A549 (cell line): ENCODE data around the gene DLX6. TPM values are rescaled to one million over a fixed set of nuclear protein-coding genes. Genes with fewer than 3 reads are reported as not detected.

Experiments used
- ATAC-seq, 2 experiments: fragments of 200-7000 bp in 1 of 2; fragments of >200 bp in 1 of 2; cut with Nextera tagmentation in 1 of 2; cut with Tn5 transposase in 1 of 2; 3 replicates each; pipeline versions ENCODE4 v1.8.0 to v1.9.1; 2018 to 2020; ENCODE audit warnings: mild to moderate bottlenecking in 1 of 2, moderate library complexity in 1 of 2
- CTCF ChIA-PET: fragments of 300-600 bp; sonication (Branson Sonifier 250); formaldehyde crosslinking; extraction: SDS; loops from one replicate; lab custom pipeline; 2021; ENCODE audit warnings: antibody characterized with exemption, inconsistent platforms; lab: Yijun Ruan, JAX
- POLR2A ChIA-PET: fragments of 350-600 bp; formaldehyde crosslinking; extraction: SDS; loops from one replicate; lab custom pipeline; 2021; ENCODE audit warnings: antibody characterized with exemption, inconsistent platforms; lab: Yijun Ruan, JAX
- DNase-seq, 2 experiments: peaks; one replicate each; pipeline versions ENCODE4 v3.0.0 to v3.0.0-alpha.2; 2011 to 2016; ENCODE audit warnings: low read depth in 1 of 2, low spot score in 1 of 2
- FAIRE-seq: peaks from 2 replicates; lab custom pipeline; 2011; peaks lifted over from hg19 to GRCh38; lab: Jason Lieb, UNC
- H3K27ac ChIP-seq, 2 experiments: fragments of >200 bp; sonication (Bioruptor Twin); formaldehyde crosslinking; 3 replicates each; pipeline ENCODE4 v1.5.1; 2016 to 2017
- H3K4me1 ChIP-seq: fragments of >200 bp; sonication (Bioruptor Twin); formaldehyde crosslinking; 3 replicates; pipeline ENCODE4 v1.6.1; 2016
- H3K4me2 ChIP-seq: fragments of >200 bp; sonication (Bioruptor Twin); formaldehyde crosslinking; 3 replicates; pipeline ENCODE4 v1.6.1; 2016
- H3K4me3 ChIP-seq: fragments of >200 bp; sonication (Bioruptor Twin); formaldehyde crosslinking; 3 replicates; pipeline ENCODE4 v1.5.1; 2016
- H3K9me3 ChIP-seq: fragments of >200 bp; sonication (Bioruptor Twin); formaldehyde crosslinking; 3 replicates; pipeline ENCODE4 v1.6.1; 2016
- CBX2 ChIP-seq: fragments of 200-600 bp; sonication (generic); IDR thresholded peaks from 2 replicates; pipeline ENCODE4 v1.6.1; 2016; ENCODE audit warnings: low read depth, mild to moderate bottlenecking, borderline replicate concordance
- CEBPB ChIP-seq, 2 experiments: fragments of >200 bp in 1 of 2; sonication (Bioruptor Twin) in 1 of 2; formaldehyde crosslinking in 1 of 2; IDR thresholded peaks; 2 replicates each; pipeline ENCODE4 v1.6.1; 2012 to 2016
- CHD2 ChIP-seq: fragments of 150-350 bp; IDR thresholded peaks from 2 replicates; pipeline ENCODE4 v1.6.1; 2014; ENCODE audit warnings: low read length; ENCODE audit not compliant: partially characterized antibody
- CHD4 ChIP-seq: fragments of 200-600 bp; sonication (generic); IDR thresholded peaks from 2 replicates; pipeline ENCODE4 v1.6.1; 2016; ENCODE audit warnings: antibody characterized with exemption, mild to moderate bottlenecking, borderline replicate concordance
- EHF ChIP-seq: fragments of 250-450 bp; sonication (Bioruptor Pico); IDR thresholded peaks from 2 replicates; pipeline ENCODE4 v1.5.0; 2020; ENCODE audit warnings: mild to moderate bottlenecking
- EP300 ChIP-seq, 2 experiments: fragments of >200 bp; sonication (Bioruptor Twin); formaldehyde crosslinking; IDR thresholded peaks; 2 replicates in 1 of 2; 3 replicates in 1 of 2; pipeline ENCODE4 v1.6.1; 2016 to 2017
- ESRRA ChIP-seq: fragments of 150-350 bp; IDR thresholded peaks from 2 replicates; pipeline ENCODE4 v1.6.1; 2014; ENCODE audit warnings: mild to moderate bottlenecking, low read length, borderline replicate concordance
- FOSB ChIP-seq: fragments of 250-450 bp; sonication (Bioruptor Pico); IDR thresholded peaks from 2 replicates; pipeline ENCODE4 v1.5.0; 2020; ENCODE audit warnings: mild to moderate bottlenecking, moderate library complexity
- FOSL2 ChIP-seq, 2 experiments: fragments of 450-650 bp in 1 of 2; fragments of >200 bp in 1 of 2; sonication (Bioruptor Twin) in 1 of 2; formaldehyde crosslinking; IDR thresholded peaks; 2 replicates each; pipeline versions ENCODE4 v1.5.0 to v1.6.1; 2016 to 2020; ENCODE audit warnings: mild to moderate bottlenecking in 1 of 2, moderate library complexity in 1 of 2
- GATA3 ChIP-seq: IDR thresholded peaks from 2 replicates; pipeline ENCODE4 v1.6.1; 2012; ENCODE audit warnings: borderline replicate concordance
- HEYL ChIP-seq: fragments of 250-450 bp; sonication (Bioruptor Pico); IDR thresholded peaks from 2 replicates; pipeline ENCODE4 v1.8.0; 2021; ENCODE audit warnings: mild to moderate bottlenecking, moderate library complexity
- HOXA7 ChIP-seq: fragments of 250-450 bp; sonication (Bioruptor Pico); IDR thresholded peaks from 2 replicates; pipeline ENCODE4 v1.5.0; 2020; ENCODE audit warnings: mild to moderate bottlenecking, moderate library complexity
- JUNB ChIP-seq: fragments of >200 bp; sonication (Bioruptor Twin); formaldehyde crosslinking; IDR thresholded peaks from 2 replicates; pipeline ENCODE4 v1.6.1; 2016
- KDM1A ChIP-seq: fragments of 200-600 bp; sonication (generic); IDR thresholded peaks from 2 replicates; pipeline ENCODE4 v1.6.1; 2016; ENCODE audit warnings: low read depth, mild to moderate bottlenecking
- KDM5A ChIP-seq: fragments of 200-600 bp; sonication (generic); IDR thresholded peaks from 2 replicates; pipeline ENCODE4 v1.6.1; 2016; ENCODE audit warnings: antibody characterized with exemption, mild to moderate bottlenecking
- NFE2L2 ChIP-seq: fragments of 150-350 bp; conservative IDR thresholded peaks from 2 replicates; pipeline ENCODE4 v1.6.1; 2014; ENCODE audit warnings: low read length
- RAD21 ChIP-seq, 2 experiments: fragments of >200 bp in 1 of 2; sonication (Bioruptor Twin) in 1 of 2; formaldehyde crosslinking in 1 of 2; IDR thresholded peaks in 1 of 2; conservative IDR thresholded peaks in 1 of 2; 2 replicates in 1 of 2; 3 replicates in 1 of 2; pipeline ENCODE4 v1.6.1; 2012 to 2018; ENCODE audit warnings: inconsistent platforms in 1 of 2
- RCOR1 ChIP-seq: fragments of 150-350 bp; IDR thresholded peaks from 2 replicates; pipeline ENCODE4 v1.6.1; 2014; ENCODE audit warnings: antibody characterized with exemption, low read length, low read depth
- RNF2 ChIP-seq: fragments of 200-600 bp; sonication (generic); IDR thresholded peaks from 2 replicates; pipeline ENCODE4 v1.6.1; 2016; ENCODE audit warnings: low read depth, mild to moderate bottlenecking, antibody characterized with exemption, moderate library complexity, borderline replicate concordance
- TFCP2L1 ChIP-seq: fragments of 250-450 bp; sonication (Bioruptor Pico); IDR thresholded peaks from 2 replicates; pipeline ENCODE4 v1.5.0; 2021; ENCODE audit warnings: mild to moderate bottlenecking
- TP53 ChIP-seq: fragments of 250-450 bp; sonication (Bioruptor Pico); IDR thresholded peaks from 2 replicates; pipeline ENCODE4 v1.5.0; 2021; ENCODE audit warnings: mild to moderate bottlenecking, moderate library complexity
- ZC3H11A ChIP-seq: fragments of 450-650 bp; IDR thresholded peaks from 2 replicates; pipeline ENCODE4 v1.6.1; 2014; ENCODE audit warnings: antibody characterized with exemption, mild to moderate bottlenecking
- ZFP36 ChIP-seq: fragments of 450-650 bp; IDR thresholded peaks from 2 replicates; pipeline ENCODE4 v1.6.1; 2014; ENCODE audit warnings: borderline replicate concordance; ENCODE audit not compliant: partially characterized antibody
- ZNF302 ChIP-seq: fragments of 250-450 bp; sonication (Bioruptor Pico); IDR thresholded peaks from 2 replicates; pipeline ENCODE4 v1.9.0; 2021; ENCODE audit warnings: inconsistent platforms, mild to moderate bottlenecking, moderate library complexity
- WGBS: methylation state at CpG from one replicate; pipeline ENCODE4 v1.1.6; 2017; ENCODE audit errors: missing lambda C conversion rate; 5-methylcytosine and 5-hydroxymethylcytosine counted together
- polyA plus RNA-seq, 4 experiments: library from polyadenylated mRNA; depleted of rRNA in 3 of 4; stranded (reverse); fragments of >200 nt; fragmentation: RNase III in 1 of 4; extraction: RNeasy Plus Mini Kit Qiagen cat#74134 plus additional on column Dnase treatment in 1 of 4; gene quantifications; 2 replicates in 3 of 4; 3 replicates in 1 of 4; pipeline ENCODE4 v1.2.3, GENCODE V29; 2011 to 2017
- TF ChIP-seq, protein P1 (sequence below): IDR thresholded peaks from 2 replicates; pipeline ENCODE4 v1.6.1; 2012
- TF ChIP-seq, protein P2 (sequence below): fragments of 250-450 bp; sonication (Bioruptor Pico); IDR thresholded peaks from 2 replicates; pipeline ENCODE4 v1.5.0; 2020; ENCODE audit warnings: low read depth, mild to moderate bottlenecking, moderate library complexity
- TF ChIP-seq, protein P3 (sequence below): fragments of 200-600 bp; sonication (generic); IDR thresholded peaks from 2 replicates; pipeline ENCODE4 v1.6.1; 2016; ENCODE audit warnings: antibody characterized with exemption, mild to moderate bottlenecking, moderate library complexity
- TF ChIP-seq, protein P4 (sequence below): fragments of 450-650 bp; IDR thresholded peaks from 2 replicates; pipeline ENCODE4 v1.6.1; 2014; ENCODE audit warnings: antibody characterized with exemption

DLX6 gene
- polyA plus RNA-seq, 2 of the 4 experiments (the other 2 are of a cell fraction): not detected

DNA sequence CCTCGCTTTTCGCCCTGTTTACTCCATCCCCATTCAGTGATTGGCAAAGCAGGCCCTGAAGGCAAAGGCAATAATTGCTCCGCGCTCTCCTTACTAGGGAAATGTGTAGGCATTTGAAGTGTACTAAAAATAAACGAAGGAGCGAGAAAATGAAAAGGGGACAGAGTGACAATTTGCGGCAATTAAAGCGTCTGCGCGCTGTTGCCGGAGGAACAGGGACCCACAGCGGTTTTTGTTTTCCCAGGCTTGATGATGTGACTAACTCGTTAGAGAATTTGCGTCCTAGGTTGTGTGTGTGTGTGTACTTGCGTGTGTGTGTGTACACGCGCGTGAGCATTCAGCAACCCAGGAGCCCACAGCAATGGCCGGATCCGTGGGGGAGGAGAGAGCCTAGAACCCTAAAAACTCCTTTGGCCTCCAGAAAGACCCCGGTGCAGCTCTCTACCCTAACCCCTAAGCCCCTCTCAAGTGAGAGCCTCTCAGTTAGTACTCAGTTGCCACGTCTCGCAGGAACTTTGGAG, 7.8 kb upstream of the DLX6 start:
- no peak overlapping the region for H3K27ac ChIP-seq
- H3K9me3 ChIP-seq: no peaks in the 10 kb centered on the region
- ATAC-seq: no peak
- no peak for DNase-seq
- POLR2A ChIA-PET: no interaction called here
- H3K4me3 ChIP-seq: no peak overlapping the region
- FAIRE-seq: no peak
- H3K4me2 ChIP-seq: no peak overlapping the region
- 61% methylated on average over 23 of the region's 23 CpGs for WGBS
- CTCF ChIA-PET: interaction anchor here (1.6 kb wide), 1 partner anchor 30 kb away, joined by 4 read pairs; no protein-coding TSS in a partner anchor
- no peak for TF ChIP-seq CHD2
- TF ChIP-seq KDM5A: no peak
- no peak for TF ChIP-seq RNF2
- TF ChIP-seq ZNF302 (CRISPR knock-in tag): no peak
- TF ChIP-seq ZFP36: no peak
- no peak for TF ChIP-seq RCOR1
- no peak for TF ChIP-seq EP300 (IDR thresholded peaks at IDR 0.05)
- TF ChIP-seq EHF: no peak
- TF ChIP-seq JUNB: no peak
- TF ChIP-seq HEYL (CRISPR knock-in tag): no peak
- TF ChIP-seq FOSL2 (IDR thresholded peaks at IDR 0.05): no peak
- TF ChIP-seq FOSL2 (CRISPR knock-in tag; IDR thresholded peaks at IDR 0.05): no peak
- no peaks in the 10 kb centered on the region for H3K4me1 ChIP-seq

DNA sequence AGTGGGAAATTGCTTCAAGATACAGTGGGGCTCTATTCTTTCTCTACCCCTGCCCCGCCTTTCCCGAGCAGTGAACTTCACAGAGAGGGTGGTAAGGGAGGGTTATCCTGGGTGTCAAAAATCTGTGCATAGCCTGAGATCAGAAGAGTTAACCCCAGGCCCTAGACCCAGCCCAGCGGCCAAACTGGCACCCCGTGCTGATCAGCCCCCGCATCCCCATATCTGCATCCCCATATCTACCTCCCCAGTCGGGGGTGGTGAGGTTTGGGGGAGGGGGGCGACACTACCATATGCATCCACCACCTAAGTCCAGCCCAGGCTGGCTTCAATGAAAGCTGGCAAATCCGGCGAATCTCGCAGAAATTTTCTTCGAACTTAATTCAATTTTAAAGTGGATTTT, 7.0 kb upstream of the DLX6 start:
- Histone ChIP-seq H3K9me3 (no peaks in the 10 kb centered on the region), H3K27ac (no peak overlapping the region), H3K4me3 (no peak overlapping the region), H3K4me1 (no peaks in the 10 kb centered on the region), H3K4me2 (no peak overlapping the region)
- 36% methylated on average over 11 of the region's 11 CpGs for WGBS
- CTCF ChIA-PET: interaction anchor here (1.2 to 1.6 kb wide), 2 partner anchors 9 to 29 kb away, joined by 4 read pairs; no protein-coding TSS in a partner anchor
- DNase-seq (no peak), FAIRE-seq (no peak), ATAC-seq (no peak)
- POLR2A ChIA-PET: no interaction called here
- TF ChIP-seq, protein P1, sequence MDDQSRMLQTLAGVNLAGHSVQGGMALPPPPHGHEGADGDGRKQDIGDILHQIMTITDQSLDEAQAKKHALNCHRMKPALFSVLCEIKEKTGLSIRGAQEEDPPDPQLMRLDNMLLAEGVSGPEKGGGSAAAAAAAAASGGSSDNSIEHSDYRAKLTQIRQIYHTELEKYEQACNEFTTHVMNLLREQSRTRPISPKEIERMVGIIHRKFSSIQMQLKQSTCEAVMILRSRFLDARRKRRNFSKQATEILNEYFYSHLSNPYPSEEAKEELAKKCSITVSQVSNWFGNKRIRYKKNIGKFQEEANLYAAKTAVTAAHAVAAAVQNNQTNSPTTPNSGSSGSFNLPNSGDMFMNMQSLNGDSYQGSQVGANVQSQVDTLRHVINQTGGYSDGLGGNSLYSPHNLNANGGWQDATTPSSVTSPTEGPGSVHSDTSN: no peak
- TF ChIP-seq GATA3 (no peak), FOSB (CRISPR knock-in tag) (no peak), KDM1A (no peak), HEYL (CRISPR knock-in tag) (no peak), CHD4 (no peak), HOXA7 (no peak), TFCP2L1 (CRISPR knock-in tag) (no peak), TP53 (CRISPR knock-in tag) (no peak), NFE2L2 (no peak), ESRRA (no peak), CEBPB (IDR thresholded peaks at IDR 0.05) (no peak), CBX2 (no peak), ZC3H11A (no peak), ZFP36 (no peak), RAD21 (conservative IDR thresholded peaks at IDR 0.05 in 1 of 2, IDR thresholded peaks at IDR 0.05 in 1 of 2) (no peak)
- TF ChIP-seq, protein P2, sequence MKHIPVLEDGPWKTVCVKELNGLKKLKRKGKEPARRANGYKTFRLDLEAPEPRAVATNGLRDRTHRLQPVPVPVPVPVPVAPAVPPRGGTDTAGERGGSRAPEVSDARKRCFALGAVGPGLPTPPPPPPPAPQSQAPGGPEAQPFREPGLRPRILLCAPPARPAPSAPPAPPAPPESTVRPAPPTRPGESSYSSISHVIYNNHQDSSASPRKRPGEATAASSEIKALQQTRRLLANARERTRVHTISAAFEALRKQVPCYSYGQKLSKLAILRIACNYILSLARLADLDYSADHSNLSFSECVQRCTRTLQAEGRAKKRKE: no peak
- TF ChIP-seq, protein P3, sequence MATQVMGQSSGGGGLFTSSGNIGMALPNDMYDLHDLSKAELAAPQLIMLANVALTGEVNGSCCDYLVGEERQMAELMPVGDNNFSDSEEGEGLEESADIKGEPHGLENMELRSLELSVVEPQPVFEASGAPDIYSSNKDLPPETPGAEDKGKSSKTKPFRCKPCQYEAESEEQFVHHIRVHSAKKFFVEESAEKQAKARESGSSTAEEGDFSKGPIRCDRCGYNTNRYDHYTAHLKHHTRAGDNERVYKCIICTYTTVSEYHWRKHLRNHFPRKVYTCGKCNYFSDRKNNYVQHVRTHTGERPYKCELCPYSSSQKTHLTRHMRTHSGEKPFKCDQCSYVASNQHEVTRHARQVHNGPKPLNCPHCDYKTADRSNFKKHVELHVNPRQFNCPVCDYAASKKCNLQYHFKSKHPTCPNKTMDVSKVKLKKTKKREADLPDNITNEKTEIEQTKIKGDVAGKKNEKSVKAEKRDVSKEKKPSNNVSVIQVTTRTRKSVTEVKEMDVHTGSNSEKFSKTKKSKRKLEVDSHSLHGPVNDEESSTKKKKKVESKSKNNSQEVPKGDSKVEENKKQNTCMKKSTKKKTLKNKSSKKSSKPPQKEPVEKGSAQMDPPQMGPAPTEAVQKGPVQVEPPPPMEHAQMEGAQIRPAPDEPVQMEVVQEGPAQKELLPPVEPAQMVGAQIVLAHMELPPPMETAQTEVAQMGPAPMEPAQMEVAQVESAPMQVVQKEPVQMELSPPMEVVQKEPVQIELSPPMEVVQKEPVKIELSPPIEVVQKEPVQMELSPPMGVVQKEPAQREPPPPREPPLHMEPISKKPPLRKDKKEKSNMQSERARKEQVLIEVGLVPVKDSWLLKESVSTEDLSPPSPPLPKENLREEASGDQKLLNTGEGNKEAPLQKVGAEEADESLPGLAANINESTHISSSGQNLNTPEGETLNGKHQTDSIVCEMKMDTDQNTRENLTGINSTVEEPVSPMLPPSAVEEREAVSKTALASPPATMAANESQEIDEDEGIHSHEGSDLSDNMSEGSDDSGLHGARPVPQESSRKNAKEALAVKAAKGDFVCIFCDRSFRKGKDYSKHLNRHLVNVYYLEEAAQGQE: no peak
- TF ChIP-seq, protein P4, sequence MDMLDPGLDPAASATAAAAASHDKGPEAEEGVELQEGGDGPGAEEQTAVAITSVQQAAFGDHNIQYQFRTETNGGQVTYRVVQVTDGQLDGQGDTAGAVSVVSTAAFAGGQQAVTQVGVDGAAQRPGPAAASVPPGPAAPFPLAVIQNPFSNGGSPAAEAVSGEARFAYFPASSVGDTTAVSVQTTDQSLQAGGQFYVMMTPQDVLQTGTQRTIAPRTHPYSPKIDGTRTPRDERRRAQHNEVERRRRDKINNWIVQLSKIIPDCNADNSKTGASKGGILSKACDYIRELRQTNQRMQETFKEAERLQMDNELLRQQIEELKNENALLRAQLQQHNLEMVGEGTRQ: no peak
- TF ChIP-seq, all 56 proteins: peak for 0
